ENCODE measurements around the gene C1orf174.

GRCh38 chr1:3911981-3912808 is 12.1 kb upstream of the C1orf174 start:
- TF ChIP-seq POLR2AphosphoS5 (IDR thresholded peaks at IDR 0.05; ENCODE audit: low read depth, low read length) (no peak), PAX5 (IDR thresholded peaks at IDR 0.05; ENCODE audit: insufficient read depth, low read length, severe bottlenecking) (no peak), POLR2A (IDR thresholded peaks at IDR 0.05; ENCODE audit: low read depth, low read length) (no peak), TAF1 (IDR thresholded peaks at IDR 0.05; ENCODE audit: low read depth, low read length) (no peak)
